Measurements from ENCODE around the gene ATN1. TPM values are rescaled to one million over a fixed set of nuclear protein-coding genes. Genes with fewer than 3 reads are reported as not detected.
A peak's percentile ranks its signal among the peaks of the same experiment; 100 is the strongest.
"Not testable (repeated sequence)": the region's sequence is repeated elsewhere in the genome, so short reads cannot be mapped to it uniquely, and the experiment has no call there.

The ATN1 gene
- polyA plus RNA-seq, 4 donors: 85.5 to 189 (median 127) TPM

DNA sequence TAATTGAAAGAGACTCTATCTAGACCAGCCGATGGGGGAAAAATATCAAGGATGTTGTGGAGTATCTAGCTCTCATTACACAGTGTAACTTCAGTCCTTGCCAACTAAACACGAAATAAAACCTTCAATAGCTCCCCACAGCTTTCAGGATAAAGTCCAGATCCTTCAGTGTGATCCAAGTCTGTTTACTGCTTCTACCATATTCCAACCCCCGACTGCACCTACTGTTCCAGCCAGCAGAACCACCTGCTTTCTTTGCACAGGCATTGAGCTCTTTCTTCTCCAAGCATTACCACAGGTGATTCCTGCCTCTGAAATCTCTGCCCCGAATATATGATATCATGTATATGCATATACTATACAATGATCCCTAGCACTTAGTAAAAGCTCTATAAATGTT, 25.3 kb upstream of the ATN1 start:
- DNase-seq (ENCODE audit: low read depth in 4 of 4, low spot score in 2 of 4): no peak

- DNase-seq (ENCODE audit: low read depth in 4 of 4, low spot score in 2 of 4): no peak
These were observed 24.0 kb upstream of the ATN1 start for GRCh38 chr12:6903722-6904121.

- DNase-seq (ENCODE audit: low read depth in 4 of 4, low spot score in 2 of 4): peak; percentile 21 to 96 (median 92)
These were observed 23.2 kb upstream of the ATN1 start, which contains the start of gene LRRC23 for GRCh38 chr12:6904280-6905276. LRRC23 (plus strand) TSS chr12:6904822; CDS start chr12:6905634, 812 bp downstream.

GRCh38 chr12:6905414-6906040, 22.2 kb upstream of the ATN1 start:
- no peak for DNase-seq (ENCODE audit: low read depth in 4 of 4, low spot score in 2 of 4)

DNA sequence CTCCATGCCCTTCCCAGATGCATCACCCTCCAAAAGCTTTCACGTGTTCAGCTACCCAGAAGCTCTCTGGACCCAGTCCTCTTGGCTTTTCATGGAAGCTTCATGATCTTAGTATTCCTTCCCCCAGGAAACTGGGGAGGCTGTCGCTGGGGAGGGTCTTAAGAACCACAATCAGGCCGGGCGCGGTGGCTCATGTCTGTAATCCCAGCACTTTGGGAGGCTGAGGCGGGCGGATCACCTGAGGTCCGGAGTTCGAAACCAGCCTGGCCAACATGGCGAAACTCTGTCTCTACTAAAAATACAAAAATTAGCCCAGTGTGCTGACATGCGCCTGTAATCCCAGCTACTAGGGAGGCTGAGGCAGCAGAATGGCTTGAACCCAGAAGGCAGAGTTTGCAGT, 19.6 kb upstream of the ATN1 start:
- not testable (repeated sequence) for DNase-seq (ENCODE audit: low read depth in 4 of 4, low spot score in 2 of 4)

DNA sequence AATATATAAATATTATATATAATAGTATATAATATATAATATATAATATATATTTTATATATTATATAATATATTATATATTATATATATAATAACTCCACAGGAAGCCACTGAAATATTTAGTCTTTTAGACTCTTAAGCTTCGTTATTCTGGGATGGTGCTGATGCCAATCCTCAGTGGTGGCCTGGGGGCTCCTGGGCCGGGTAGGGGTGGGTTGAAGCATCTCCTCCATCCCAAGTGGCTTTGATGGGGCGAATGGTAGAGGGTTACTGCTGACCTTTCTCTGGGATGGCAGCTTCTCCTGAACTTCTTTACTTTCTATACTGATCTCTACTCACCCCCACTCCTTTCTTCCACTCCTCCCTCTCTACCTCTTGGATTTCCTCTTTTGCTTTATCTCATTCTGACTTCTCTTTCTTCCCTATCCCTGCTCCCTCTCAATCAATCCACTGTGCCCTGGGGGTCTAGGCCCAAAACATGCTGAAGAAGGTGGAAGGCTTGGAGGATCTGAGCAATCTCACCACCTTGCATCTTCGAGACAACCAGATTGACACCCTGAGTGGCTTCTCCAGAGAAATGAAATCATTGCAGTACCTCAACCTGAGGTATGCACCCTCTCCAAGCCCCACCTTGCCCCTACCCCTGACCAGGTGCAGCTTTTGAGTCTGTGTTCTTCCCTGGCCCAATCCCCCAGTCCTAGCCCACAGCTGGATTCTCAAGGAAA, 18.2 kb upstream of the ATN1 start:
- DNase-seq (ENCODE audit: low read depth in 4 of 4, low spot score in 2 of 4): no peak

GRCh38 chr12:6912164-6912935, 15.4 kb upstream of the ATN1 start:
- no peak for DNase-seq (ENCODE audit: low read depth in 4 of 4, low spot score in 2 of 4)

- DNase-seq (ENCODE audit: low read depth in 4 of 4, low spot score in 2 of 4): no peak
These were observed 13.4 kb upstream of the ATN1 start, which contains the start of gene ENO2 for GRCh38 chr12:6914246-6914946. ENO2 (plus strand) TSS chr12:6914580; CDS start chr12:6915833, 1,253 bp downstream.

DNA sequence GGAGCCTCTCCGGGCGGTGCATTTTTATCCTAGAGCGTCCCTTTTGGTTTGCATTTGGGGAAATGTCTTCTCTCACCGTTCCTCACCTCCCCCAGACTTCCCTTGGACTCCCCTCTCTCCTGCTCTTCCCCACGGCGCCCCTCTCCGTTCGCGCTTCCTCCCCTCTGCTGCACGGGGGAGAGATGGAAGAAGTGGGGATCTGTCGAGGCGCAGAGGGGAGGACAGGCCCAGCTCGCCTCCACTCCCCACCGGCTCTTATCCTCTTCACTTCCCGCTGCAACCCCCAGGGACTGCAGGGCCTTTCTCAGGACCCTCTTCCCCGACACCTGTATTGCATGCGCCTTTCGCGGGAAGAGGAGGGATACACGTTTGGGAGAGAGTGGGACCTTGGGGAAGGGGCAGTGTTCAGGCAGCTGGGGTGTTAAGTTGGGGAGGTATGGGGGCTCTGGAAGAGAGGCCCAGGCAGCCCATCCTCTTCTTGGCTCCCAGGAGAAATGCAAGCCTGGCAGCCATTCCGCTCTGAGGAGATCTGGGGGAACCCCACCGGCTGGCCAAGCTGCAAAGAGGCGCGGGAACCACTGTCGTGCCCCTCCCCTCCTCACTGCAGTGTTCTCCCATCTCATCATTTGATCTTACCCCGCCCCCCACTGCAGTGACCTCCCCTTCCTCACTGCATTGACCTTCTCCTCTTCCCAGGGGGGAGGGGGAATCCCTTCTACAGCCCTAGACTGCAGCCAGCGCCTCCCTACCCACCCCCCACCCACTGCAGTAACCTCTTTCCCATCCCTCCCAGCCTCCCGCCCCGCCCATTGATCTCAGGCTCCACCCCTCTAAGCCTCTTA, 12.6 kb upstream of the ATN1 start:
- DNase-seq (ENCODE audit: low read depth in 4 of 4, low spot score in 2 of 4): no peak

- DNase-seq (ENCODE audit: low read depth in 4 of 4, low spot score in 2 of 4): no peak
These were observed 11.9 kb upstream of the ATN1 start for GRCh38 chr12:6915789-6916285.

DNA sequence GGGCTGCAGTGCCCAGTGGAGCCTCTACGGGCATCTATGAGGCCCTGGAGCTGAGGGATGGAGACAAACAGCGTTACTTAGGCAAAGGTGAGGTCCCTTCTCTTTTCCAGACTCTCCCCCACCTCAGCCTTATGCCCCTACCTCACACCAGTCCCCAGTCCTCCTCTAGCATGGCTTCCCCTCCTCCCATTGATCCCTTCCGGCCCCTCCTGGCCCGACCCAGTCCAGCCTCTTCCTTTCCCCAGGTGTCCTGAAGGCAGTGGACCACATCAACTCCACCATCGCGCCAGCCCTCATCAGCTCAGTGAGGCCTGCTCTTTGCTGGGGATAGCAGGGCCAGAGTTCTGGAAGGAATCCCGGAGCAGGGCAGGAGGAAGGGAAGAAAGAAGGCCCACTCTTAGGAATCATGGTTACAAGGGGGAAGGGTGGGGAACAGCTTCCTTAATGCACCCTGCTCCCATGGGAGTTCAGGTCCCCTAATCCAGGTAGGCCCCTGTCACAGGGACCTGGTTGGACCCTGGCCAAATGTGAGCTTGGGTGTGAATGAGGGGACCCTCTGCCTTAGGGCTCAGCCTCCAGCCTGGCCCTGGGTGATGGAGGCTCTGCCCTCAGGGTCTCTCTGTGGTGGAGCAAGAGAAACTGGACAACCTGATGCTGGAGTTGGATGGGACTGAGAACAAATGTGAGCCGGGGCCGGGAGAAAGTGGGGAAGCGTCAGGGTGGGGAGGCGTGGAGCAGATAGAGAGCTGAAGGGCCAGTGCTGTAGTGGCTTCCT, 11.1 kb upstream of the ATN1 start:
- DNase-seq (ENCODE audit: low read depth in 4 of 4, low spot score in 2 of 4): no peak

DNA sequence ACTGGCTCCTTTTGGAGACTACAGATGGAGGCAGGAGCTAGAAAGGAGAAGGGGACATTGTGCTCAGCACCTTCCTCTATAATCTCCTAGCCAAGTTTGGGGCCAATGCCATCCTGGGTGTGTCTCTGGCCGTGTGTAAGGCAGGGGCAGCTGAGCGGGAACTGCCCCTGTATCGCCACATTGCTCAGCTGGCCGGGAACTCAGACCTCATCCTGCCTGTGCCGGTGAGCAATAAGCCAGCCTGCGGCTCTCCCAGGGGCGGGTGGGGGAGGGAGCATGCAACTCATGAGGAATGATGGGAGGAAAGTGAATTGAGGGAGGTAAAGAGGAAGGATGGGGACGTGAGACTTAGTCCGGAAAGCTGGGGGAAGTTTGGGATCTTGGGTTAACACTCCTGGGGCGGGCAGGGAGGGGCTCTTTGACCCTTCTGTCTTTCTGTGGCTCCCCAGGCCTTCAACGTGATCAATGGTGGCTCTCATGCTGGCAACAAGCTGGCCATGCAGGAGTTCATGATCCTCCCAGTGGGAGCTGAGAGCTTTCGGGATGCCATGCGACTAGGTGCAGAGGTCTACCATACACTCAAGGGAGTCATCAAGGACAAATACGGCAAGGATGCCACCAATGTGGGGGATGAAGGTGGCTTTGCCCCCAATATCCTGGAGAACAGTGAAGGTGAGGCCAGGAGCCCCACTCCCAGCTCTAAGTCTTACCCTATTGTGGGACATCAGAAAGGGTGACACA, 10.1 kb upstream of the ATN1 start:
- no peak for DNase-seq (ENCODE audit: low read depth in 4 of 4, low spot score in 2 of 4)

DNA sequence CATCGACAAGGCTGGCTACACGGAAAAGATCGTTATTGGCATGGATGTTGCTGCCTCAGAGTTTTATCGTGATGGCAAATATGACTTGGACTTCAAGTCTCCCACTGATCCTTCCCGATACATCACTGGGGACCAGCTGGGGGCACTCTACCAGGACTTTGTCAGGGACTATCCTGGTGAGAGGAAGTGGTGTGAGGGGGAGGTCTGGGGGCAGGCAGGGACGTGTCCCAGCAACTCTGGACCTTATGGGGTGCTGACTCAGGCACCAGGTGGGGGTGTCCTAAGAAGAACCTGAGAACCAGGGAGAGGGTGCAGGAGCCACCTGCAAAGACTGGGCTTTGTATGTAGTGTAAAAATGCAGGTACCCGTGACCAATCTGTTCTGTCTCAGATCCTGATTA, 8.2 kb upstream of the ATN1 start:
- no peak for DNase-seq (ENCODE audit: low read depth in 4 of 4, low spot score in 2 of 4)

DNA sequence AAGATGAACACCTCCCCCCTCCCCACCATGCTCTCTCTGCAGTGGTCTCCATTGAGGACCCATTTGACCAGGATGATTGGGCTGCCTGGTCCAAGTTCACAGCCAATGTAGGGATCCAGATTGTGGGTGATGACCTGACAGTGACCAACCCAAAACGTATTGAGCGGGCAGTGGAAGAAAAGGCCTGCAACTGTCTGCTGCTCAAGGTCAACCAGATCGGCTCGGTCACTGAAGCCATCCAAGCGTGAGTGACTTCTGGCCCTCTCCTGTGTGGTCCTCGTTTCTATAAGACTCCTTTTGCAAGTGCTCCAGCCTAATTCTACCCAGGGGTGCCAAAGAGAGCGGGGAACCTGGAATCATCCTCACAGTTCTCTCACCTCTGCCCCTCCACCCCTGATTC, 6.2 kb upstream of the ATN1 start:
- no peak for DNase-seq (ENCODE audit: low read depth in 4 of 4, low spot score in 2 of 4)

GRCh38 chr12:6921996-6922946, 5.5 kb upstream of the ATN1 start:
- DNase-seq (ENCODE audit: low read depth in 4 of 4, low spot score in 2 of 4): no peak
